Parathyroid adenoma (tissue), 2 donors: Measurements from ENCODE around the gene MYL12B.

ENCODE experiments used
- H2AFZ ChIP-seq: fragments of 300-600 bp; sonication (generic); one replicate; pipeline ENCODE4 v1.7.0; 2017; ENCODE audit warnings: antibody characterized with exemption, mild to moderate bottlenecking
- H3K27ac ChIP-seq: fragments of 300-600 bp; sonication (generic); one replicate; pipeline ENCODE4 v1.7.0; 2017
- H3K27me3 ChIP-seq: fragments of 300-600 bp; sonication (generic); one replicate; pipeline ENCODE4 v1.7.0; 2017; ENCODE audit warnings: low read length; ENCODE audit not compliant: control insufficient read depth, insufficient read depth
- H3K36me3 ChIP-seq: fragments of 300-600 bp; sonication (generic); one replicate; pipeline ENCODE4 v1.7.0; 2017; ENCODE audit warnings: low read length; ENCODE audit not compliant: control insufficient read depth, insufficient read depth
- H3K4me1 ChIP-seq: fragments of 300-600 bp; sonication (generic); one replicate; pipeline ENCODE4 v1.7.0; 2017; ENCODE audit warnings: control low read depth
- H3K4me2 ChIP-seq: fragments of 300-600 bp; sonication (generic); one replicate; pipeline ENCODE4 v1.7.0; 2017; ENCODE audit warnings: low read length
- H3K4me3 ChIP-seq: fragments of 300-600 bp; sonication (generic); one replicate; pipeline ENCODE4 v1.7.0; 2017; ENCODE audit warnings: low read depth, low read length
- H3K79me2 ChIP-seq: fragments of 300-600 bp; sonication (generic); one replicate; pipeline ENCODE4 v1.7.0; 2017; ENCODE audit warnings: control low read depth
- H3K9ac ChIP-seq: fragments of 300-600 bp; sonication (generic); one replicate; pipeline ENCODE4 v1.7.0; 2017; ENCODE audit warnings: mild to moderate bottlenecking
- H3K9me3 ChIP-seq: fragments of 300-600 bp; sonication (generic); one replicate; pipeline ENCODE4 v1.7.0; 2017; ENCODE audit warnings: low read length; ENCODE audit not compliant: control insufficient read depth
- TF ChIP-seq, protein P1 (sequence below): fragments of 300-600 bp; sonication (generic); IDR thresholded peaks from one replicate; pipeline ENCODE4 v1.7.0; 2017; ENCODE audit warnings: antibody characterized with exemption, mild to moderate bottlenecking
- donor health status: primary hyperparathyroidism.

MYL12B gene

GRCh38 chr18:3233433-3234168 is 28.3 kb upstream of the MYL12B start:
- no peaks in the 10 kb centered on the region for H3K9me3 ChIP-seq

GRCh38 chr18:3234457-3234856 is 27.5 kb upstream of the MYL12B start:
- TF ChIP-seq, protein P1, sequence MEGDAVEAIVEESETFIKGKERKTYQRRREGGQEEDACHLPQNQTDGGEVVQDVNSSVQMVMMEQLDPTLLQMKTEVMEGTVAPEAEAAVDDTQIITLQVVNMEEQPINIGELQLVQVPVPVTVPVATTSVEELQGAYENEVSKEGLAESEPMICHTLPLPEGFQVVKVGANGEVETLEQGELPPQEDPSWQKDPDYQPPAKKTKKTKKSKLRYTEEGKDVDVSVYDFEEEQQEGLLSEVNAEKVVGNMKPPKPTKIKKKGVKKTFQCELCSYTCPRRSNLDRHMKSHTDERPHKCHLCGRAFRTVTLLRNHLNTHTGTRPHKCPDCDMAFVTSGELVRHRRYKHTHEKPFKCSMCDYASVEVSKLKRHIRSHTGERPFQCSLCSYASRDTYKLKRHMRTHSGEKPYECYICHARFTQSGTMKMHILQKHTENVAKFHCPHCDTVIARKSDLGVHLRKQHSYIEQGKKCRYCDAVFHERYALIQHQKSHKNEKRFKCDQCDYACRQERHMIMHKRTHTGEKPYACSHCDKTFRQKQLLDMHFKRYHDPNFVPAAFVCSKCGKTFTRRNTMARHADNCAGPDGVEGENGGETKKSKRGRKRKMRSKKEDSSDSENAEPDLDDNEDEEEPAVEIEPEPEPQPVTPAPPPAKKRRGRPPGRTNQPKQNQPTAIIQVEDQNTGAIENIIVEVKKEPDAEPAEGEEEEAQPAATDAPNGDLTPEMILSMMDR = no peak
- H2AFZ ChIP-seq = no peak overlapping the region
- H3K79me2 ChIP-seq = no peaks in the 10 kb centered on the region
- H3K27ac ChIP-seq = no peak overlapping the region
- no peak overlapping the region for H3K4me2 ChIP-seq
- peaks cover 7% of the 10 kb centered on the region for H3K4me1 ChIP-seq
- H3K36me3 ChIP-seq = no peaks in the 10 kb centered on the region
- no peak overlapping the region for H3K9ac ChIP-seq
- H3K4me3 ChIP-seq = no peak overlapping the region
- H3K9me3 ChIP-seq = no peaks in the 10 kb centered on the region
- no peaks in the 10 kb centered on the region for H3K27me3 ChIP-seq

More at GRCh38 chr18:3233433-3234168, 28.3 kb upstream of the MYL12B start:
- Histone ChIP-seq H3K4me1 (peaks cover 7% of the 10 kb centered on the region), H3K79me2 (no peaks in the 10 kb centered on the region), H3K9ac (no peak overlapping the region), H3K27ac (no peak overlapping the region), H3K27me3 (no peaks in the 10 kb centered on the region), H2AFZ (no peak overlapping the region), H3K4me3 (no peak overlapping the region), H3K36me3 (no peaks in the 10 kb centered on the region), H3K4me2 (no peak overlapping the region)
- TF ChIP-seq, protein P1 = no peak

DNA sequence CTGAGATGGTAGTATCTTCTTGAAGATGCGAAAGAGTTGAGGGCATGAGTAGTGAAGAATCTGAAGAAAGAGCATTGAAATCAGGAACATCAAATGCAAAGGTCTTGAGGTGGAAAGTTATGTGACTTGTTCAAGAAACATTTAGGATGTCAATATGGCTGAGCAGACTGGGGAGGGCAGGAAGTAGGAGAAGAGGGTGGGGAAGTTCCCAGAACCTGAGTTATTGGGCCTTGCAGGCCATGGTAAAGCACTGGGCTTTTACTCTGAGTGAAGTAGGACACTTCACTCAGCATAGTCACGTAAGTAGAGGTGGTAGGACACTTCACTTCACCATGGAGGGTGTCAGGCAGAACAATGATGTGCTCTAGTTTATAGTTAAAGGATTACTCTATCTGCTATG is 26.1 kb upstream of the MYL12B start:
- no peak overlapping the region for H3K27ac ChIP-seq
- TF ChIP-seq, protein P1 = no peak
- H3K4me2 ChIP-seq = no peak overlapping the region
- no peak overlapping the region for H3K4me3 ChIP-seq
- H3K79me2 ChIP-seq = no peaks in the 10 kb centered on the region
- H3K27me3 ChIP-seq = no peaks in the 10 kb centered on the region
- H3K36me3 ChIP-seq = no peaks in the 10 kb centered on the region
- H3K9me3 ChIP-seq = no peaks in the 10 kb centered on the region
- peak overlapping the region; percentile 40 for H2AFZ ChIP-seq
- peaks cover 7% of the 10 kb centered on the region for H3K4me1 ChIP-seq
- no peak overlapping the region for H3K9ac ChIP-seq

DNA sequence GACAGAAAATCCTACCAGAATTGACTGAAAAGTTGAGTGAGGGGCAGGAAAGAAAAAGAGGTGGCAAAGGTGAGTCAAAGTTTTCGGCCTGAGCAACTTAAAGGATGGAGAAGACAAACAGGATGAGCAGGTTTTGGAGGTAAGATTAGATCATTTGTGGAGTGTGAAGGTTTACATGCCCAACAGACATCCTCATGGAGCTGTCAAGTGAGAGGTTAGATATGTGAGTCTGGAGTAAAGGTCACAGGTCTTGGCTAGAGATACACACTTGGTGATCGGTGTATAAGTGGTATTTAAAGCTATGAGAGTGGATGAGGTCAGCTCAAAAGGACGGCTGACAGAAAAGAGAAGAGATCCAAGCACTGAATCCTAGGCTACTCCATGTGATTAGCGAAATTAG is 25.5 kb upstream of the MYL12B start:
- TF ChIP-seq, protein P1 = no peak

GRCh38 chr18:3238742-3239141 is 23.2 kb upstream of the MYL12B start:
- Histone ChIP-seq H3K9me3 (no peaks in the 10 kb centered on the region), H3K27me3 (no peaks in the 10 kb centered on the region), H3K4me1 (peaks cover 7% of the 10 kb centered on the region), H3K4me3 (no peak overlapping the region), H3K9ac (no peak overlapping the region), H3K27ac (no peak overlapping the region), H2AFZ (no peak overlapping the region), H3K36me3 (no peaks in the 10 kb centered on the region), H3K79me2 (no peaks in the 10 kb centered on the region), H3K4me2 (no peak overlapping the region)
- TF ChIP-seq, protein P1 = no peak

More for the DNA sequence above, 25.5 kb upstream of the MYL12B start:
- peak overlapping the region; percentile 40 for H2AFZ ChIP-seq
- H3K4me3 ChIP-seq = no peak overlapping the region
- H3K27me3 ChIP-seq = no peaks in the 10 kb centered on the region
- no peaks in the 10 kb centered on the region for H3K36me3 ChIP-seq
- no peak overlapping the region for H3K27ac ChIP-seq
- H3K4me2 ChIP-seq = no peak overlapping the region
- peaks cover 7% of the 10 kb centered on the region for H3K4me1 ChIP-seq
- H3K9me3 ChIP-seq = no peaks in the 10 kb centered on the region
- no peak overlapping the region for H3K9ac ChIP-seq
- H3K79me2 ChIP-seq = no peaks in the 10 kb centered on the region
